PC-9 (cell line): ENCODE results near the gene DOCK11.

Experiments used
- CTCF ChIP-seq: fragments of 200-600 bp; sonication (generic); conservative IDR thresholded peaks from 2 replicates; pipeline ENCODE4 v1.6.1; 2017; ENCODE audit warnings: mixed run types, antibody characterized with exemption, mild to moderate bottlenecking, moderate library complexity
- EZH2 ChIP-seq: fragments of 200-600 bp; sonication (generic); IDR thresholded peaks from 2 replicates; pipeline ENCODE4 v1.8.0; 2017; ENCODE audit warnings: antibody characterized with exemption, low read depth

- TF ChIP-seq CTCF, result no peak
- TF ChIP-seq EZH2, result no peak
Observed at GRCh38 chrX:118538386-118538785, 42.8 kb downstream of the DOCK11 start.
